ENCODE results near the gene POLDIP3.

DNA sequence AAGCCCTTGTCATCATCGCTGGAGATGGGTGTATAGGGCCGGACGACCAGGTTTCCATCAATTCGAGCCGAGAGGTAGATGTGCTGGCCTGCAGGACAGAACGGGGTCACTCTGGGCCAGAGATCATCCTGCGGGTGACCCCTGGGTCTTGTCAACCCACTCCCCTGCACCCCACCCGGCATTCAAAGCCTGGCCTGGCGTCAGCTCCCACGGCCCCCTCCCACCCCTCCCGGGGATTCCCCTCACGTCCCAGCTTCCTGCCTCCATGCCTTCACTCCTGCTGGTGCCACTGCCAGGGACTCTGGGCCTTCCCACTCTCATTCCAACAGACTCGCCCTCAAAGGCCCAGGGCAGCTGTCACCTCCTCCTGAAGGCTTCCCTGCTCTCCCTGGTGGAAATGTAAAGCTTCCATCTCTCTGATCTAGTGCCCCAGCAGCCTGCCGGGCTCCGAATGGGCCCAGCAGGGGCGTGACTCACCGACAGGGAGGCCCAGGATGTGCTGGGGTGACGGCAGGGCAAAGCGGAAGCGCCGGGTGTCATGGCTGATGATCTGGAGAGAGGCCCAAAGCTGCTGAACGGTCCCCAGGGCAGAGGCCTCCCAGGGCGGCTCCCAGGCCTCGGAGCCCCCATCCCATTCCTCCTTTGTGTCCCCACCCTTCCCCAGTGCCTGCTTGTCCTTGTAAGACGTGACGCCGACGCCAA, 16.4 kb upstream of the POLDIP3 start:
- TF ChIP-seq, protein P1, sequence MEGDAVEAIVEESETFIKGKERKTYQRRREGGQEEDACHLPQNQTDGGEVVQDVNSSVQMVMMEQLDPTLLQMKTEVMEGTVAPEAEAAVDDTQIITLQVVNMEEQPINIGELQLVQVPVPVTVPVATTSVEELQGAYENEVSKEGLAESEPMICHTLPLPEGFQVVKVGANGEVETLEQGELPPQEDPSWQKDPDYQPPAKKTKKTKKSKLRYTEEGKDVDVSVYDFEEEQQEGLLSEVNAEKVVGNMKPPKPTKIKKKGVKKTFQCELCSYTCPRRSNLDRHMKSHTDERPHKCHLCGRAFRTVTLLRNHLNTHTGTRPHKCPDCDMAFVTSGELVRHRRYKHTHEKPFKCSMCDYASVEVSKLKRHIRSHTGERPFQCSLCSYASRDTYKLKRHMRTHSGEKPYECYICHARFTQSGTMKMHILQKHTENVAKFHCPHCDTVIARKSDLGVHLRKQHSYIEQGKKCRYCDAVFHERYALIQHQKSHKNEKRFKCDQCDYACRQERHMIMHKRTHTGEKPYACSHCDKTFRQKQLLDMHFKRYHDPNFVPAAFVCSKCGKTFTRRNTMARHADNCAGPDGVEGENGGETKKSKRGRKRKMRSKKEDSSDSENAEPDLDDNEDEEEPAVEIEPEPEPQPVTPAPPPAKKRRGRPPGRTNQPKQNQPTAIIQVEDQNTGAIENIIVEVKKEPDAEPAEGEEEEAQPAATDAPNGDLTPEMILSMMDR (IDR thresholded peaks at IDR 0.05) = no peak
- TF ChIP-seq POLR2AphosphoS5 (IDR thresholded peaks at IDR 0.05) (no peak), POLR2A (IDR thresholded peaks at IDR 0.05) (no peak), EP300 (IDR thresholded peaks at IDR 0.05) (no peak)
